HCT116 (cell line): ENCODE data around the gene UGT2B15. TPM values are rescaled to one million over a fixed set of nuclear protein-coding genes. Genes with fewer than 3 reads are reported as not detected.

Source experiments
- ATAC-seq: fragments of 200-7000 bp; cut with Tn5 transposase; 2 replicates; pipeline ENCODE4 v1.9.1; 2020; ENCODE audit warnings: mild to moderate bottlenecking, moderate library complexity
- BruUV-seq: library from RNA; stranded (reverse); fragments of 400-500 nt; replicated peaks from 2 replicates; lab custom pipeline; 2021; lab: Mats Ljungman, UMichigan
- CTCF ChIA-PET: fragments of 300-600 bp; sonication (Branson Sonifier 250); formaldehyde crosslinking; loops from one replicate; lab custom pipeline; 2021; ENCODE audit warnings: antibody characterized with exemption; lab: Charles Lee
- POLR2A ChIA-PET: fragments of 300-600, 350-600 bp; sonication (Branson Sonifier 250); formaldehyde crosslinking; loops from one replicate; lab custom pipeline; 2021; ENCODE audit warnings: antibody characterized with exemption; lab: Charles Lee
- RAD21 ChIA-PET, 2 experiments: fragments of 300-600 bp; sonication (Branson Sonifier 250); formaldehyde crosslinking; loops; one replicate each; lab custom pipeline; 2023; ENCODE audit warnings: low total read pairs in 2 of 2; ENCODE audit not compliant: uncharacterized antibody in 2 of 2, unreplicated experiment in 2 of 2, low non-redundant PET in 1 of 2; lab: Charles Lee
- DNase-seq: peaks from one replicate; pipeline ENCODE4 v3.0.0-alpha.2; 2010; ENCODE audit warnings: low read depth, low spot score
- H2AFZ ChIP-seq: fragments of 200-600 bp; shearing (Covaris generic), sonication (generic); 2 replicates; pipeline ENCODE4 v1.6.1; 2017; ENCODE audit warnings: low read depth, mixed run types, mixed read lengths, antibody characterized with exemption, low read length; ENCODE audit not compliant: poor library complexity, severe bottlenecking
- H3K27ac ChIP-seq: 2 replicates; pipeline ENCODE4 v1.5.1; 2012; ENCODE audit warnings: low read depth, low read length
- H3K27me3 ChIP-seq: fragments of 200-600 bp; sonication (generic); 2 replicates; pipeline ENCODE4 v1.6.1; 2016; ENCODE audit warnings: mixed run types, low read length, mixed read lengths; ENCODE audit not compliant: insufficient read depth
- H3K36me3 ChIP-seq, 2 experiments: fragments of 200-500 bp in 1 of 2; fragments of 200-600 bp in 1 of 2; sonication (Bioruptor generic) in 1 of 2; sonication (generic) in 1 of 2; 2 replicates each; pipeline versions ENCODE4 v1.5.1 to v1.6.1; 2014 to 2016; ENCODE audit warnings: low read length in 2 of 2, inconsistent platforms in 1 of 2, mixed read lengths in 1 of 2, mixed run types in 1 of 2; ENCODE audit not compliant: insufficient read depth in 2 of 2, control insufficient read depth in 1 of 2
- H3K4me1 ChIP-seq, 2 experiments: fragments of 200-600 bp in 1 of 2; sonication (generic) in 1 of 2; 2 replicates each; pipeline versions ENCODE4 v1.5.1 to v1.6.1; 2012 to 2017; ENCODE audit warnings: low read length in 2 of 2, inconsistent platforms in 1 of 2, mild to moderate bottlenecking in 1 of 2, mixed read lengths in 1 of 2, mixed run types in 1 of 2, moderate library complexity in 1 of 2; ENCODE audit not compliant: insufficient read depth in 2 of 2, control insufficient read depth in 1 of 2
- H3K4me2 ChIP-seq: fragments of 200-600 bp; sonication (generic); 2 replicates; pipeline ENCODE4 v1.6.1; 2017; ENCODE audit warnings: mixed run types, low read length, mixed read lengths
- H3K4me3 ChIP-seq, 2 experiments: fragments of 200-600 bp in 1 of 2; sonication (generic) in 1 of 2; replicated peaks in 1 of 2; 2 replicates each; pipeline ENCODE4 v1.5.1; 2011 to 2016; ENCODE audit warnings: low read length in 2 of 2, control low read depth in 1 of 2, low read depth in 1 of 2, mild to moderate bottlenecking in 1 of 2, mixed read lengths in 1 of 2, mixed run types in 1 of 2
- H3K79me2 ChIP-seq: fragments of 200-600 bp; sonication (generic); 2 replicates; pipeline ENCODE4 v1.6.1; 2017; ENCODE audit warnings: mild to moderate bottlenecking, mixed run types, low read length, moderate library complexity, mixed read lengths; ENCODE audit not compliant: insufficient read depth
- H3K9ac ChIP-seq: fragments of 200-600 bp; sonication (generic); 2 replicates; pipeline ENCODE4 v1.6.1; 2016; ENCODE audit warnings: low read length, mixed read lengths
- H3K9me2 ChIP-seq: fragments of 200-600 bp; sonication (generic), shearing (Covaris generic); 2 replicates; pipeline ENCODE4 v1.6.1; 2017; ENCODE audit warnings: mixed run types, mild to moderate bottlenecking, moderate library complexity; ENCODE audit not compliant: insufficient read depth
- H3K9me3 ChIP-seq, 2 experiments: fragments of 200-500 bp in 1 of 2; fragments of 200-600 bp in 1 of 2; sonication (Bioruptor generic) in 1 of 2; sonication (generic) in 1 of 2; 2 replicates each; pipeline ENCODE4 v1.6.1; 2014 to 2017; ENCODE audit warnings: low read length in 2 of 2, mixed read lengths in 2 of 2, inconsistent platforms in 1 of 2, low read depth in 1 of 2, mild to moderate bottlenecking in 1 of 2, mixed run types in 1 of 2, moderate library complexity in 1 of 2; ENCODE audit not compliant: control insufficient read depth in 1 of 2, insufficient read depth in 1 of 2
- H4K20me1 ChIP-seq: fragments of 200-600 bp; sonication (generic), shearing (Covaris generic); 2 replicates; pipeline ENCODE4 v1.6.1; 2017; ENCODE audit warnings: mixed run types, mild to moderate bottlenecking, moderate library complexity; ENCODE audit not compliant: insufficient read depth
- CBX3 ChIP-seq: IDR thresholded peaks from 2 replicates; pipeline ENCODE4 v1.6.1; 2012; ENCODE audit warnings: low read depth
- CEBPB ChIP-seq: IDR thresholded peaks from 2 replicates; pipeline ENCODE4 v1.6.1; 2012; ENCODE audit warnings: low read depth
- CTCF ChIP-seq, 3 experiments: fragments of 200-600 bp in 1 of 3; sonication (generic) in 1 of 3; IDR thresholded peaks in 2 of 3; conservative IDR thresholded peaks in 1 of 3; 2 replicates each; pipeline ENCODE4 v1.5.1; 2012 to 2017; ENCODE audit warnings: low read depth in 2 of 3, low read length in 2 of 3, antibody characterized with exemption in 1 of 3, borderline replicate concordance in 1 of 3, control low read depth in 1 of 3, mild to moderate bottlenecking in 1 of 3, mixed read lengths in 1 of 3, mixed run types in 1 of 3, moderate library complexity in 1 of 3; ENCODE audit not compliant: insufficient read depth in 1 of 3
- EGR1 ChIP-seq: IDR thresholded peaks from 2 replicates; pipeline ENCODE4 v1.6.1; 2012; ENCODE audit warnings: low read depth
- EZH2 ChIP-seq: fragments of 200-600 bp; sonication (generic); IDR thresholded peaks from 2 replicates; pipeline ENCODE4 v1.6.1; 2017; ENCODE audit warnings: antibody characterized with exemption, mixed run types
- EZH2phosphoT487 ChIP-seq: fragments of 200-600 bp; IDR thresholded peaks from 2 replicates; pipeline ENCODE4 v1.6.1; 2018; ENCODE audit warnings: antibody characterized with exemption, borderline replicate concordance
- FOSL1 ChIP-seq: IDR thresholded peaks from 2 replicates; pipeline ENCODE4 v1.6.1; 2012; ENCODE audit warnings: low read depth
- JUND ChIP-seq: IDR thresholded peaks from 2 replicates; pipeline ENCODE4 v1.6.1; 2012
- POLR2A ChIP-seq: IDR thresholded peaks from 2 replicates; pipeline ENCODE4 v1.7.0; 2011; ENCODE audit warnings: borderline replicate concordance; ENCODE audit not compliant: insufficient read depth, insufficient read length; ENCODE audit errors: extremely low read depth
- POLR2AphosphoS5 ChIP-seq: IDR thresholded peaks from 2 replicates; pipeline ENCODE4 v1.6.1; 2011; ENCODE audit warnings: mild to moderate bottlenecking, low read depth, low read length, moderate library complexity
- SIN3A ChIP-seq: IDR thresholded peaks from 2 replicates; pipeline ENCODE4 v1.6.1; 2012; ENCODE audit warnings: low read depth
- SP1 ChIP-seq: IDR thresholded peaks from 2 replicates; pipeline ENCODE4 v1.6.1; 2012; ENCODE audit warnings: low read depth
- SRF ChIP-seq: IDR thresholded peaks from 2 replicates; pipeline ENCODE4 v1.6.1; 2012; ENCODE audit warnings: low read depth
- TCF7L2 ChIP-seq: IDR thresholded peaks from 2 replicates; pipeline ENCODE4 v1.7.0; 2011; ENCODE audit warnings: borderline replicate concordance, inconsistent platforms; ENCODE audit not compliant: insufficient read depth, insufficient read length; ENCODE audit errors: extremely low read depth
- ZFX ChIP-seq: fragments of 450-650 bp; IDR thresholded peaks from 2 replicates; pipeline ENCODE4 v1.6.1; 2017
- ZNF274 ChIP-seq: fragments of 200-500 bp; sonication (Bioruptor generic); IDR thresholded peaks from 2 replicates; pipeline ENCODE4 v1.6.1; 2014; ENCODE audit warnings: mild to moderate bottlenecking, low read depth, low read length, inconsistent platforms
- intact Hi-C: fragments of 100-400 bp; cut with micrococcal nuclease; formaldehyde crosslinking; loops from 2 replicates; pipeline ENCODE4 v1.10.0; 2022
- total RNA-seq: library from RNA; stranded (reverse); gene quantifications from one replicate; pipeline ENCODE4 v1.2.1, GENCODE V29; 2021; ENCODE audit not compliant: unreplicated experiment
- TF ChIP-seq, protein P1 (sequence below): IDR thresholded peaks from 2 replicates; pipeline ENCODE4 v1.6.1; 2012
- TF ChIP-seq, protein P2 (sequence below): IDR thresholded peaks from 2 replicates; pipeline ENCODE4 v1.6.1; 2012; ENCODE audit warnings: low read depth

UGT2B15 gene
- total RNA-seq, 1 experiment from 2014 or later = 0.17 TPM

GRCh38 chr4:68617003-68617698, 53.3 kb downstream of the UGT2B15 start:
- Histone ChIP-seq H3K9ac (no peak overlapping the region), H3K36me3 (no peaks in the 10 kb centered on the region), H3K4me3 (no peak overlapping the region), H3K9me3 (no peaks in the 10 kb centered on the region), H3K79me2 (no peaks in the 10 kb centered on the region), H4K20me1 (no peaks in the 10 kb centered on the region), H2AFZ (no peak overlapping the region), H3K27ac (no peak overlapping the region), H3K9me2 (no peaks in the 10 kb centered on the region), H3K27me3 (no peaks in the 10 kb centered on the region), H3K4me1 (no peaks in the 10 kb centered on the region), H3K4me2 (no peak overlapping the region)
- no peak for TF ChIP-seq SIN3A
- TF ChIP-seq, protein P1, sequence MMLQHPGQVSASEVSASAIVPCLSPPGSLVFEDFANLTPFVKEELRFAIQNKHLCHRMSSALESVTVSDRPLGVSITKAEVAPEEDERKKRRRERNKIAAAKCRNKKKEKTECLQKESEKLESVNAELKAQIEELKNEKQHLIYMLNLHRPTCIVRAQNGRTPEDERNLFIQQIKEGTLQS = no peak
- no peak for TF ChIP-seq CBX3
- no peak for TF ChIP-seq POLR2AphosphoS5
- TF ChIP-seq FOSL1 = no peak
- TF ChIP-seq CEBPB = no peak
- TF ChIP-seq EZH2 = no peak
- TF ChIP-seq TCF7L2 = no peak
- TF ChIP-seq, protein P2, sequence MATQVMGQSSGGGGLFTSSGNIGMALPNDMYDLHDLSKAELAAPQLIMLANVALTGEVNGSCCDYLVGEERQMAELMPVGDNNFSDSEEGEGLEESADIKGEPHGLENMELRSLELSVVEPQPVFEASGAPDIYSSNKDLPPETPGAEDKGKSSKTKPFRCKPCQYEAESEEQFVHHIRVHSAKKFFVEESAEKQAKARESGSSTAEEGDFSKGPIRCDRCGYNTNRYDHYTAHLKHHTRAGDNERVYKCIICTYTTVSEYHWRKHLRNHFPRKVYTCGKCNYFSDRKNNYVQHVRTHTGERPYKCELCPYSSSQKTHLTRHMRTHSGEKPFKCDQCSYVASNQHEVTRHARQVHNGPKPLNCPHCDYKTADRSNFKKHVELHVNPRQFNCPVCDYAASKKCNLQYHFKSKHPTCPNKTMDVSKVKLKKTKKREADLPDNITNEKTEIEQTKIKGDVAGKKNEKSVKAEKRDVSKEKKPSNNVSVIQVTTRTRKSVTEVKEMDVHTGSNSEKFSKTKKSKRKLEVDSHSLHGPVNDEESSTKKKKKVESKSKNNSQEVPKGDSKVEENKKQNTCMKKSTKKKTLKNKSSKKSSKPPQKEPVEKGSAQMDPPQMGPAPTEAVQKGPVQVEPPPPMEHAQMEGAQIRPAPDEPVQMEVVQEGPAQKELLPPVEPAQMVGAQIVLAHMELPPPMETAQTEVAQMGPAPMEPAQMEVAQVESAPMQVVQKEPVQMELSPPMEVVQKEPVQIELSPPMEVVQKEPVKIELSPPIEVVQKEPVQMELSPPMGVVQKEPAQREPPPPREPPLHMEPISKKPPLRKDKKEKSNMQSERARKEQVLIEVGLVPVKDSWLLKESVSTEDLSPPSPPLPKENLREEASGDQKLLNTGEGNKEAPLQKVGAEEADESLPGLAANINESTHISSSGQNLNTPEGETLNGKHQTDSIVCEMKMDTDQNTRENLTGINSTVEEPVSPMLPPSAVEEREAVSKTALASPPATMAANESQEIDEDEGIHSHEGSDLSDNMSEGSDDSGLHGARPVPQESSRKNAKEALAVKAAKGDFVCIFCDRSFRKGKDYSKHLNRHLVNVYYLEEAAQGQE = no peak
- no peak for TF ChIP-seq JUND
- no peak for TF ChIP-seq CTCF (IDR thresholded peaks at IDR 0.05 in 2 of 3, conservative IDR thresholded peaks at IDR 0.05 in 1 of 3; ENCODE audit: borderline replicate concordance in 1 of 3, insufficient read depth in 1 of 3, low read depth in 2 of 3, low read length in 2 of 3)
- TF ChIP-seq EGR1 = no peak
- no peak for TF ChIP-seq EZH2phosphoT487
- TF ChIP-seq SRF = no peak
- no peak for TF ChIP-seq ZNF274
- TF ChIP-seq SP1 = no peak
- TF ChIP-seq ZFX = no peak
- no peak for TF ChIP-seq POLR2A
- no TSS peak for BruUV-seq
- ATAC-seq (no peak), DNase-seq (no peak)
- ChIA-PET POLR2A (no interaction called here), CTCF (no interaction called here), RAD21 (no interaction called here)
- intact Hi-C loops = no loop called here
